ENCODE results near the gene SDHA.
"Not testable (repeated sequence)": the region's sequence is repeated elsewhere in the genome, so short reads cannot be mapped to it uniquely, and the experiment has no call there.

The SDHA gene

GRCh38 chr5:198516-199196, 19.5 kb upstream of the SDHA start:
- DNase-seq: no peak

- no peak for DNase-seq
Observed at GRCh38 chr5:199197-199949, 18.7 kb upstream of the SDHA start.

- no peak for DNase-seq
Observed at GRCh38 chr5:199950-200645, 18.0 kb upstream of the SDHA start.

GRCh38 chr5:200985-201384, 17.1 kb upstream of the SDHA start:
- no peak for DNase-seq

- DNase-seq: no peak
Observed at GRCh38 chr5:201672-202071, 16.4 kb upstream of the SDHA start.

GRCh38 chr5:203246-203930, 14.7 kb upstream of the SDHA start:
- DNase-seq: no peak

- DNase-seq: no peak
Observed at GRCh38 chr5:204001-204400, 14.1 kb upstream of the SDHA start.

GRCh38 chr5:204462-204861, 13.7 kb upstream of the SDHA start:
- DNase-seq: no peak

GRCh38 chr5:204966-205670, 13.0 kb upstream of the SDHA start:
- no peak for DNase-seq

GRCh38 chr5:206406-206805, 11.7 kb upstream of the SDHA start:
- DNase-seq: no peak

GRCh38 chr5:206927-207536, 11.1 kb upstream of the SDHA start:
- no peak for DNase-seq

- DNase-seq: no peak
Observed at GRCh38 chr5:207599-207998, 10.5 kb upstream of the SDHA start.

- no peak for DNase-seq
Observed at GRCh38 chr5:208449-209114, 9.5 kb upstream of the SDHA start.

GRCh38 chr5:213803-214395, 4.2 kb upstream of the SDHA start:
- no peak for DNase-seq

GRCh38 chr5:215256-215655, 2.9 kb upstream of the SDHA start:
- not testable (repeated sequence) for DNase-seq

GRCh38 chr5:216076-216475, 2.0 kb upstream of the SDHA start:
- DNase-seq: not testable (repeated sequence)

- DNase-seq: no peak
Observed at GRCh38 chr5:218457-219291, 554 bp downstream of the SDHA start.

GRCh38 chr5:219460-219863, 1.3 kb downstream of the SDHA start:
- DNase-seq: no peak

GRCh38 chr5:219991-220390, 1.9 kb downstream of the SDHA start:
- no peak for DNase-seq
